GM13977 (cell line): ENCODE data around the gene SYNPO2.
"Not testable (repeated sequence)": the region's sequence is repeated elsewhere in the genome, so short reads cannot be mapped to it uniquely, and the experiment has no call there.

ENCODE experiments used
- DNase-seq: peaks from one replicate; pipeline ENCODE4 v3.0.0; 2012; ENCODE audit warnings: low spot score
- in situ Hi-C: fragments of 300-500 bp; cut with MboI; formaldehyde crosslinking; loops from one replicate; pipeline ENCODE4 v1.12.0; 2022; ENCODE audit warnings: low sequenced_read_pairs, low pct_unique_long_range_greater_than_20kb, mixed read lengths, inconsistent platforms; ENCODE audit not compliant: unreplicated experiment
- TF ChIP-seq, protein P1 (sequence below): IDR thresholded peaks from 2 replicates; pipeline ENCODE4 v1.5.1; 2012; ENCODE audit warnings: mild to moderate bottlenecking, control low read depth; ENCODE audit not compliant: insufficient read depth; ENCODE audit errors: extremely low read depth, missing control alignments

SYNPO2 gene

GRCh38 chr4:119053245-119053644, 164.6 kb downstream of the SYNPO2 start:
- in situ Hi-C loops = no loop called here
- DNase-seq = no peak
- TF ChIP-seq, protein P1, sequence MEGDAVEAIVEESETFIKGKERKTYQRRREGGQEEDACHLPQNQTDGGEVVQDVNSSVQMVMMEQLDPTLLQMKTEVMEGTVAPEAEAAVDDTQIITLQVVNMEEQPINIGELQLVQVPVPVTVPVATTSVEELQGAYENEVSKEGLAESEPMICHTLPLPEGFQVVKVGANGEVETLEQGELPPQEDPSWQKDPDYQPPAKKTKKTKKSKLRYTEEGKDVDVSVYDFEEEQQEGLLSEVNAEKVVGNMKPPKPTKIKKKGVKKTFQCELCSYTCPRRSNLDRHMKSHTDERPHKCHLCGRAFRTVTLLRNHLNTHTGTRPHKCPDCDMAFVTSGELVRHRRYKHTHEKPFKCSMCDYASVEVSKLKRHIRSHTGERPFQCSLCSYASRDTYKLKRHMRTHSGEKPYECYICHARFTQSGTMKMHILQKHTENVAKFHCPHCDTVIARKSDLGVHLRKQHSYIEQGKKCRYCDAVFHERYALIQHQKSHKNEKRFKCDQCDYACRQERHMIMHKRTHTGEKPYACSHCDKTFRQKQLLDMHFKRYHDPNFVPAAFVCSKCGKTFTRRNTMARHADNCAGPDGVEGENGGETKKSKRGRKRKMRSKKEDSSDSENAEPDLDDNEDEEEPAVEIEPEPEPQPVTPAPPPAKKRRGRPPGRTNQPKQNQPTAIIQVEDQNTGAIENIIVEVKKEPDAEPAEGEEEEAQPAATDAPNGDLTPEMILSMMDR = no peak

DNA sequence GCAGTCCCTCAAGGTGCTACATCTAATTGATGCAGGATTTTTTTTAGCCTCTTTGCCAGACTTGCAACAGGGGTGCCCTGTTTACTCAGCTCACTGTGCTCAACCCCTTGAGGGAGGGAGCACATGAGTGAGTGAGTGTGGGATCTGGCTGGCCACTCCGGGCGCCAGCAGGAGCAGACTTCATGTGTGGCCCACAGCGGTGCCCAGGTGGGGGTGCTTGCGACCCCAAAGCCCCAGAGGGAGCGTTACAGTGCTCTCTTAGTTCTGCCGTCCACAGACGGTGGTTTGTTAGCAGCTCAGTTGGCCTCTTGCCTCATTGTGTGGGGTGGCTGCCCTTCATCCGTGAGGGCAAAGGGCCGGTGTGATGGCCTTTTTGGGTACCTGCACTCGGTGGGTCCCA, 165.3 kb downstream of the SYNPO2 start:
- no peak for DNase-seq
- TF ChIP-seq, protein P1 = no peak
- in situ Hi-C loops = no loop called here

GRCh38 chr4:119057417-119057816, 168.8 kb downstream of the SYNPO2 start:
- no peak for DNase-seq
- in situ Hi-C loops = no loop called here
- TF ChIP-seq, protein P1 = no peak

- no peak for DNase-seq
- TF ChIP-seq, protein P1 = no peak
- in situ Hi-C loops = no loop called here
These were observed 170.6 kb downstream of the SYNPO2 start for GRCh38 chr4:119059221-119059620.

- DNase-seq, in situ Hi-C loops: not testable (repeated sequence)
These were observed 178.5 kb downstream of the SYNPO2 start for GRCh38 chr4:119067125-119067524.

GRCh38 chr4:119067670-119068360, 179.2 kb downstream of the SYNPO2 start:
- DNase-seq, in situ Hi-C loops: not testable (repeated sequence)

GRCh38 chr4:119068529-119068962, 179.9 kb downstream of the SYNPO2 start:
- TF ChIP-seq, protein P1 = no peak
- in situ Hi-C loops = no loop called here
- DNase-seq = no peak

DNA sequence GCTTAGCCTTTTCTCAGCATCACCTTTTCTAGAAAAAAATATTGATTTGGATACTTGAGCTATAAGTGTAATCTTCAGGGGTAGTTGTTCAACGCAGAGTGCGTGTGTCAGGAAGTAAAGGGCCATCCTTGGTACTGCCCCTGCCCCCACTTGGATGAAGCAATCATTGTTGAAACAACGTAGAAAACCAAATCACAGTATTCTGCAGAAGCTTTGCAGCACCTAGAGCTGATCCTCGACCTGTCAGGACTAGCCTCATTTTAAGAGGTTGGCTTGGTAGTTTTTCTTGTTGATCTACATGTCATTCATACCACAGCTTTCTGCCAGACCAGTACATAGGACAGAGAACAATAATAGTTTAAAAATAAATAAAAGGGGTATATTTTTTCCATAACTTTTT, 181.6 kb downstream of the SYNPO2 start:
- TF ChIP-seq, protein P1 = no peak
- in situ Hi-C loops = no loop called here

More for the DNA sequence above, 181.6 kb downstream of the SYNPO2 start:
- DNase-seq = no peak
